Measurements from ENCODE around the gene FAM124A.

DNA sequence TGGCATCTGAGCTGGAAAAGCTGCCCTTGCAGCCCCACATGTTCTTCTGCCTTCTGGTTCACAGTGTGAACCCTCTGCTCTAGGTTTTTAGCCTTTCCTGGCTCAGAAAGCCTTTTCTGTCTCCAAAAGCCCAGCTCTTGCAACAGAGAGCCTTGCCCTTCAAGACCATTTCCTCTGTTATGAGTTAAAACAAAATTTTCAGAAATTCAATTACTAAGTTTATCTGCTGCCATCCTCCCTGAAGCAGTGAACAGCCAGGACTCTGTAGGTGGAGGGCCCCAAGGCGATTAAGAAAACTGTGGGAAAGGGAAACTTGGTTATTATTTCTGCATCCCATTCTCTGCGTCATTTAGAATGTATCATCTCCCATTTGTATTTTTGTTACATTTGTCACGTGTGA is 18.8 kb downstream of the FAM124A start:
- TF ChIP-seq ESRRA (IDR thresholded peaks at IDR 0.05; ENCODE audit: borderline replicate concordance, low read length) = no peak
- no peak for TF ChIP-seq POLR2A (IDR thresholded peaks at IDR 0.05; ENCODE audit: low read length)
- no peak for TF ChIP-seq CTCF (IDR thresholded peaks at IDR 0.05)
- TF ChIP-seq, protein P1, sequence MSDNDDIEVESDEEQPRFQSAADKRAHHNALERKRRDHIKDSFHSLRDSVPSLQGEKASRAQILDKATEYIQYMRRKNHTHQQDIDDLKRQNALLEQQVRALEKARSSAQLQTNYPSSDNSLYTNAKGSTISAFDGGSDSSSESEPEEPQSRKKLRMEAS (IDR thresholded peaks at IDR 0.05) = no peak
- no peak for TF ChIP-seq HOXA7 (CRISPR knock-in tag; IDR thresholded peaks at IDR 0.05)
- TF ChIP-seq ELK1 (IDR thresholded peaks at IDR 0.05; ENCODE audit: low read depth, low read length) = no peak
- no peak for TF ChIP-seq FOXS1 (CRISPR knock-in tag; IDR thresholded peaks at IDR 0.05)
- no peak for TF ChIP-seq EP300 (IDR thresholded peaks at IDR 0.05)
- no peak for TF ChIP-seq ZC3H11A (IDR thresholded peaks at IDR 0.05)
- TF ChIP-seq TP53 (CRISPR knock-in tag; IDR thresholded peaks at IDR 0.05) = no peak
